Activated CD8-positive, alpha-beta memory T cell treated with anti-CD3 and anti-CD28 coated beads, Interleukin-2, amount 50 U/mL, for 24 hours (primary cell): Measurements from ENCODE around the gene C20orf204.

Experiments
- DNase-seq: peaks from one replicate; pipeline ENCODE4 v3.0.0-alpha.2; 2020; ENCODE audit errors: extremely low read depth

C20orf204 gene

DNA sequence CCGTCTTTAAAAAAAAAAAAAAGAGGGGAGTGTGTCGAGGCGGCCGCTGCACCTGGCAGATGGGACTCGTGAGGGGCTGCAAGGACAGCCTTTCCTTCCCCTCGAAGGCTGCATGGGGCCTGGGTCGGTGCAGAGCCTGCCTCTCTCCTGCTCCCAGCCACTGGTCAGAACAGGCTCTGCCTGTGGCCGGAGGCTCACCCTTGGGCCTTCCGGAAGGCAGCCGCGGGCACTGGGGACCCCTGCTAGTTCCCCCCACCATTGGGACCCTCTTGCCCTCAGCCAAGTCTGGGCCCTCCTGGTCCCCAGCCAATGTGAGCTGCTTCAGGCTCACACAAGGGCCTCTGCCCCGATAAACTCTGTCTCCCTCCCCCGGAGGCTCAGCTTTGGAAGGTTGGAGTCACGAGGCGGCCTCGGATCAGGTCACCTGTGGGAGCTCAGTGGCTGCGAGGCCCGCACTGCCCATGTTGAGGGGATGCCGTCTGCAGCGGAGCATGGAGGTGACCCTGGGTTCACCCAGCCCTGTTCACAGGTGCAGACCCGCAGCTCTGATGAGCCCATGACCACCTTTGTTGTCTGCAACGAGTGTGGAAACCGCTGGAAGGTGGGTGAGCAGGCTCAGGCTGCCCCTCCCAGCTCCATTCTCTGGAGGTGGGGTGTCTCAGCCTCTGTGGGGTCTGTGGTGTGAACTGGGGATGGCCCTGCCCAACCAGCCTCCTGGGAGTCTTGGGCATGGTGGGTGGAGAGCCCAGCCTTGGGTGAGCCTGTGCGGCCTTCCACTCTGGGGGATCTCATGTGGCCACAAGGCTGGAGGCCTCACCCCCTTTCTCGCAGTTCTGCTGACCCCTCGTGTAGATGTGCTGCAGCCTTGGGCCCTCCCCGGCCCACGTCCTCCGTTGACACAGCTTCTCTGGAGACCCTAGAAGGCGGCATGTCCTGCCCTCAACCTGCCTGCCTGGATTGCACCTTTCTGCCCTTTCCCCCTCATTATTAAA lies 35.7 kb downstream of the C20orf204 start:
- no peak for DNase-seq

DNA sequence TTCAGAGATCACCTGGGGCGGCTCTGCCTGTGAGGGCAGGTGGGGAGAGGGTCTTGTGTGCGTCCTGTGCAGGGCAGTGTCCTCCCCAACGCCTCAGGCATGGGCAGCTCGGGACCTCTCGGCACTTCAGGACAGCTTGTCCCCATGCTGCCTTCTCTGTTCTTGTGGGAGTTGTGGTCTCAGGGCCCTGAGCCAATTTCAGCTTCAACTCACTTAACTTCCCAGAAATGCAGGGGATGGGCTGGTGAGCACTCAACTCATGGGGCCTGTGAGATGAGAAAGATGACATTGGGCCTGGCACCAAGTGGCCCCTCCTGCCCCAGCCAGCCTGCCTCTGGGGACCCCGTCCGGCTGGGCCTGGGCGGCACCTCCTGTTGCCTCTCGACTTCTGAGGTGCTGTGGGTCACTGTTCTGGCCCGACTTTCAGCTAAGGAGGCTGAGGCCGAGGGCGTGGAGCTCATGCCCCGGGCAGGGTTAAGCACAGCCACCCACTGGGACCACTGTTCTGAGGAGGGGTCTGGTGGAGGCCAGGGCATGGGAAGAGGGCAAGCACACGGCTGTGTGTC lies 36.6 kb downstream of the C20orf204 start:
- DNase-seq: no peak

DNA sequence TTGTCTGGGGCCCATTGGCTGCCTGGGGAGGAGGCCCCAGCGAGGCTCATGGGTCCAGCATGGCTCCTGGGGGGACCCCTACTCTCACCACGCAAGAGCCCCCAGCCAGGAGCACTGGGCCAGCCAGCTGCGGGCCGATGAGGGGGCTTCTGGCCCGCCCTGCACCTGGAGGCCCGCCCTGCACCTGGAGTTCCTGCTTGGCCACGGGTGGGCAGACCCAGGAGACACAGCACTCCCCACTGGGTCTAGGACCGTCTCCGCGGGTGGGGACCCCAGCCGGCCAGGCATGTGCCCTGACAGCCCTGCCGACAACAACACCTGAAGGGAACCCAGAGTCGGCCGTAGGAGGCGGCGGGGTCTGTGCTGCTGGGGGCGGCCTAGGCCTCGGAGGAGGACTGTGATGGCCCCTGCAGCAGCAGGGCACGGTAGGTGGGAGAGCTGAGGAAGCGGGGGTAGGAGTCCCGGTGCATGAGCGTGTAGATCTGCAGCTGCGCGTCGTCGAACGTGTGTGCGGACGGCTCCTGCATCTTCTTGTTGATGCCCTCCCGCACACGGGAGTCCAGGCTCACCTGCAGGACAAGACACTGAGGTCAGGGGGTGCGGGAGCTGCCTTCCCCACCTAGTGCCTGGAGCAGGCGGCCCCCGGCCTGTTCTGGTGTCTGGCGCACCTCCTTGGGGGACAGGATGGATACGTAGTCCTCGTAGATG lies 37.6 kb downstream of the C20orf204 start:
- DNase-seq: no peak

DNA sequence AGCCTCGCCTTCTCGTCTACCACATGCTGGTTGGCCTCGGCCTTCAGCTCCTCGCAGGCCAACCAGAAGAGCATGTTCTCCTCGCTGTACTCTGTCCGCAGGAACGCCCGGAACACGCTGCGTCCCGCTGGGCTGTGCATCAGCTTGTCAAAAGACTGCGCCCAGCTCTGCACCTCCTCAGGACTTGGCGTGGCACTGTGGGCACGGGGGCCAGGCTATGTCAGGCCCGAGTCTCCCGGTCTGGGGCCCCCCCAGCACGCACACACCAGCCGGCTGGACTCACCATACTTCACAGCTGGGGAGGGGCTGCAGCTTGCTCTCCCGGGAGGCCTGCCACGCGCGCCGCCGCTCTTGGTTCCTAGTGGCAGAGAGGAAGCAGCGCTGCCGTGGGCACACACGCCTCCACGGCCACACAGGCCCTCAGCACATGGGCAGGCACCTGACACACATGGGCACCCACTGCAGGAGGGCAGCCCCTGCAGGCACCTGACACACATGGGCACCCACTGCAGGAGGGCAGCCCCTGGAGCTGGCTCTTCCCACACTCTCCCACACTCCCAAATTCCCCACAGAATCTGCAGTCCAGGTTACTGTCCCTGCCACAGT lies 38.3 kb downstream of the C20orf204 start:
- no peak for DNase-seq

DNA sequence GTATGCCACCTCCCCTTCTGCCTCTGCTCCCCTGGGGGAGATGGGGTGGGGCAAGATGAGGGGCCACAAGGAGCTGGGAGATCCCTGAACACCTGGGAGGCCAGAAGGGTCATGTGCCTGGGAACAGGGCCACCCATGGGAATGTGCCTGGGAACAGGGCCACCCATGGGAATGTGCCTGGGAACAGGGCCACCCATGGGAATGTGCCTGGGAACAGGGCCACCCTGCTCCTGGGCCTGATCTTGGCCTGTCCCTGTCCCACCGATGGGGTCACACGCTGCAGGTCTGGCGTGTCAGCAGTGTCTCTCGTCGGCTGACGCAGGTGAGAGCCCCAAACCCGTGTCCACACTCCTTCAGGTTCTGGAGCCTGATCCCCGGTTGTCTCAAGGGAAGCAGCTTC lies 39.0 kb downstream of the C20orf204 start:
- no peak for DNase-seq

DNA sequence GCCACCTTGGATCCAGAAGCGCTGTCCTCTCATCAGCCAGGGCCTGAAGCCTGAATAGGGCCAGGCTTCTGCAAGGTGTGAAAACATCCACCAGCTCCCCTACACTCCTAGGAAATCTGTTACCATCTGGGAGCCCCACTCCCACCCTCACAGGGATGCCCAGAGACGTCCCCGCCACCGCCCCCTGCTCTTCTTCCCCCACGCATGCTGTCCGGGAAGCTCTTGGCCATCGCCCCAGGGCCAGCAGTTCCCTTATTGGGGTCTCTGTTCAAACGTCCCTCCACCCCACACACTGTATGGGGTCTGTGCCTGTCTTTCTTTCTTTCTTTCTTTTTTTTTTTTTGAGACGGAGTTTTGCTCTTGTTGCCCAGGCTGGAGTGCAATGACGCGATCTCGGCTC lies 39.6 kb downstream of the C20orf204 start:
- DNase-seq: no peak

DNA sequence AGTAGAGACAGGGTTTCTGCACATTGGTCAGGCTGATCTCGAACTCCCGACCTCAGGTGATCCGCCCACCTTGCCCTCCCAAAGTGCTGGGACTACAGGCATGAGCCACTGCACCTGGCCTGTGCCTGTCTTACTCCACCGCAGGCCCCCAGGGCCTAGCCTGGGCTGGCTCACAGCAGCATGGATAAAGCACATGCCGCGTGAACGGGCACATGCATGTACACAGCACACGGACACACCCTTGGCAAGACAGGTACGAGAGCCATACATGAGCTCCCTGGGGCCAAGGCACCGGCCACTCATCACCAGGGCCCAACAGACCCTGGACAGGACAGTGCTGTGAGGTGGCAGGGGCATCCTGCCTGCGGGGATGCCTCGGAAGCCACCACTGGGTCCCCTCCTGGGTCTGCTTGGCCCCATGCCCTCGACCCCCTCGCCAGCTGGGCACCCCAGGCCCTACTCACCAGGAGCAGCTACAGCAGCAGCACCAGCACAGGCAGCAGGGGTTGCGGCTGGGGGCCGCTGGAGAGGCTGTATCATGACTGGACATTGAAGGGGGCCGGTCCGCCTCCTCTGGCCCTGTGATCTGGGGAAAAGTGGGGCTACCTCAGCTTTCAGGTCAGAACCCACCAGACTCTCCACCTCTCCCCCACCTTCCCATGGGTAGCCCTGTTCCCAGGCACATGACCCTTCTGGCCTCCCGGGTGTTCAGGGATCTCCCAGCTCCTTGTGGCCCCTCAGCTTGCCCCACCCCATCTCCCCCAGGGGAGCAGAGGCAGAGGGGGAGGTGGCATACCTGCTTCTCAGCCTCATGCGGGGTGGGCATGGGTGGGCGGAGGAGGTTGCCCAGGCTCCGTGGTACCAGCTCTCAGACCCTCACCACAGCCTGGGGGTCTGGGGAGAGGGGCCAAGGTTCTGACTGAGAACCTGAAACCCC lies 40.3 kb downstream of the C20orf204 start:
- DNase-seq: no peak

DNA sequence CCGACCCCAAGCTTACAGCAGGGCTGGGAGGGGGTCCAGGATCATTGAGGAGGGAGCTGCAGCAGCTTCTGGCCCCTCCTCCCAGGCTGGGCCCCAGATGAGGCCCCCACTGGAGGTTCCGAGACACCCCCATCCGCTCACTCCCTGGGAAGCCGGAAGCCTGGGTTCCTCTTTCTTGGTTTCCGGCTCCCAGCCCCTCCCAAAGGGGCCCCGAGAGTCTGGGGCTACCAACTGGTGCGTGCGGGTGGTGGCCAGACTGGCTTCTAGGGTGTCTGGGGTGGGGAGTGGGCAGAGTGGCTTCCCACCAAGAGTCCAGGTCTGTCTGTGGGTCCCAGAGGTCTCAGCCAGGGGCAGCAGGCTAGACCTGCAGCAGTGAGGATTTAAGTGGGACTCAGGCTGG lies 41.1 kb downstream of the C20orf204 start:
- no peak for DNase-seq

DNA sequence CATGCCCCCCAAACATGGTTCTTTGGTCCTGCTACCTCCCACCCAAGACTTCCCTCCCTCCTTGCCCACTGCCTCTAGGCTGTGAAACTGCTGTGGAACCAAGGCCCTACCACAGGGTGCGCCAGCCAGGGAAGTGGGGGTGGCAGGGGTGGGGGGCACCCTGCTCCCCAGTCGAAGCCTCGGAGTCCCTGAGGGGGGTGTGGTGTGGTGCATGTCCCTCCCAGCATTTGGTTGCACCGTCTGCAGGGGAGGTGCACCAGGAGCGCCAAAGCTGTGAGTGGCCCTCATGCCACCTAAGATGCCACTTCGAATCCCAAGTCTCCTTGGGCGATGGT lies 41.5 kb downstream of the C20orf204 start:
- no peak for DNase-seq

DNA sequence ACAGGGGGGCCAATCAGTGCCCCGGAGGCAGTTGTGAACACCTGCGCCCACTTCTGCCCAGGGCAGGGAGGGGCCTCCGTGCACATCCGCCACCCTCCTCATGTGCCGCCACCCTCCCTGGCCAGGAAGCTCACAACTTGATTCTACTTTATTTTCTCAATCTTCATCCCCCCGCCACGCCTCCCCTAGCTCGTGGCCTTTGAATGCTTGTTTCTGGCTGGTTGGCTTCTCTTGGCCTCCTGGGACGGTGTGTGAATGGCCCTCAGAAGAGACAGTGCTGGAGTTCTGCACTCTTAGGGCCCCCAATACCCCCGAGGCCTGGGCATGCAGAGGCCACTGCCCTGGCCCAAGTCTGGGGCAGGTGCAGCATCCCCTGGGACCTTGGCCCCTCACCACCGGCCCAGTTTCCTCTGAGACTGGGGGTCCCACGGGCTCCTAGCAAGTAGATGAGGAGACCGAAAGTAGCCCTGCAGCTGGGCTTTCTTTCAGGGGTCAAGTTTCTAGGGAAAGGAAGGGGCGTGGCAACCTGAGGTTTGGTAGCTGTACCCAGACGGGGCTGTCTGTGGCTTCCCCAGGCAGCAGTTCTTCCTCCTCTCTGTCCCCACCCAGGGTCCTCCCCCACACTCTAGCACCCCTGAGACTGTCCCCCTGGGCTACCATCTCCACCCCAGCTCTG lies 42.0 kb downstream of the C20orf204 start:
- no peak for DNase-seq

DNA sequence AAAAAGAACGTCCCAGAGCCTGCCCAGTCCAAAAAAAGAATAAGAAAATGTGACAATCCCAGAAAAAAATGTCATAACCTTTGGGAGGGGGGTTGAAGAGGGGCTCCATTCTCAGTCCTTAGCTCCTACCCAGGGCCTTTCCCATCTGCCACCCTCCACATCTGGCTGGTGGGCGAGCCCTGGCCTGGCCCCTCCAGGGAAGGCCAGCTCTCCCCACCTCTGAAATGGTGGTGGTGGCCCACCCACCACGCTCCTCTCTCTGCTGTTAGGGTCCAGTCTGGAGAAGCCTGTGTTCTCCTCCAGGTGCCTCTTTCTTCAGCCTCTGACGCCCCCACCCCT lies 42.9 kb downstream of the C20orf204 start:
- DNase-seq: no peak

DNA sequence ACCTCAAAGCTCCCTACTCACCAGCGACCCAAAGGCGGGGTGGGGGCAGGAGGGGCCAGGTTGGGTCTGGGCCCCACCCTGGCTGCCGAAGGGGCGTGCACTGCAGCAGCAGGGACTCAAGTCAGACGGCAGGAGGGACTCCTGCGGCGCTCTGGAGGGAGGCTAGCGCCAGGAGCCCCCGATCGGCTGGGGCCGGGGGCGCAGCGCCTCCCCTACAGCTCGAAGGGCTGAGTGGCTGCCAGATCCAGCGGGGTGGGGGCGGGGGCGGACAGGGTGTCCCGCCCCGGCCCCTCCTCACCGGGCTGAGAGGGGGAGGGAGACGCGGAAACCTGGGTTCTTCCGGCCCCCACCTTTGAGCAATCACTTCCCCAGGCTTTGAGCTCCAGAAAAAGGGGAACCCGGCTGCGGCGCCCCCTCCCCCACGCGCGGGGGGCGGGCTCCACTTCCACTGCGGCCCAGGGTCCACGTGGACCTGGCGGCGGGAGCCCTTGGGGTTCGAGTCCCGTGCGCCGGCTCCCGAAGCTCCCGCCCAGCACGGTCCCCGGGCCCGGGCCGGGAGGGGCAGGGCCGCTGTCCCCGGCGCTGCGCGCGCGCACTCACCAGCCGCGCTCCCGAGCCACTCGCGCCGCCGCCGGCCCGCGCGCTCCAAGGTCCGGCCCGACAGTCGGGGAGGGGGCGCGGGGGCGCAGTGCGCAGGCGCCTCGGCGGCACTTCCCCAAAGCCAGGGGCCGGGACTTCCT lies 43.5 kb downstream of the C20orf204 start, which contains the start of gene RGS19:
Gene RGS19, minus strand, starts transcription at position 246 of the 740 bp plus-strand sequence. CDS start 2,632 bp downstream, outside the sequence.
- no peak for DNase-seq

DNA sequence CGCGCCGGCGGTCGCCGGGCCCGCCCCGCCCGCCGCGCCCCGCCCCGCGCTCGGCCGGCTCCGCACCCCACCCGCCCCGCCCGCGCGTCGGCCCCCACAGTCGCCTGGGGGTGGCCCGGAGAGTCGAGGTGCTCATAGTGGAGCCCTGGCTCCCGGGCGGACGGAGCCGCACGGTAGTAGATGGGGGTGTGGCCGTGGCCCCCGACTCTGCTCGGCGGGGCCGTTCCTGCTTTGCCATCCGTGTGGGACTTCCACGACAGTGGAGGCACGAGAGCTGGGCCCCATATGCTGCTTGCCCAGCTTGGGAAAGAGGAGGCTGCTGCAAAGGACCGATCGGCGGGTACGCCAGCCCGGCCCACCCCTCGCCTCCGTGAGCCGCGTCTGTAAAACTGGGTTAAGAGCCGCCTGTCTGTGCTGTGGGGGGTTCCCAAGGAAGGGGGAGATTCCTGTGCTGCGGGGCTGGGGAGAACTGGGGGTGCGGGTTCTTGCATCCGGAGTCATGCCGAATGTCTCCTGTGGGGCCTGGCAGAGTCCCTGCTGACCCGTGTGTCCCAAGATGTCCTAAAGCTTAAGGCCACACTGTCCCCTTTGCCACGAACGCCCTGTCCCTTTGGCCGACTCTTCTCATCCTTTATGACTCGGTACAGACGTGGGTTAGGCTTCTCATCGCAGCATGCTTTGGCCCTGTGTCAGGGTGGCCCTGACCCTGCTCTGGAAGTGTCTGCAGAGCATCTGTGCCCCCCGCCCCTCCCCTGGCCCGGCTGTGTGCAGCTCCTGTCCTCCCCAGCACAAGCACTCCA lies 44.2 kb downstream of the C20orf204 start, which contains the start of gene OPRL1:
Gene OPRL1, plus strand, starts transcription at position 70 of the 800 bp plus-strand sequence. CDS start 12,639 bp downstream, outside the sequence.
- no peak for DNase-seq

DNA sequence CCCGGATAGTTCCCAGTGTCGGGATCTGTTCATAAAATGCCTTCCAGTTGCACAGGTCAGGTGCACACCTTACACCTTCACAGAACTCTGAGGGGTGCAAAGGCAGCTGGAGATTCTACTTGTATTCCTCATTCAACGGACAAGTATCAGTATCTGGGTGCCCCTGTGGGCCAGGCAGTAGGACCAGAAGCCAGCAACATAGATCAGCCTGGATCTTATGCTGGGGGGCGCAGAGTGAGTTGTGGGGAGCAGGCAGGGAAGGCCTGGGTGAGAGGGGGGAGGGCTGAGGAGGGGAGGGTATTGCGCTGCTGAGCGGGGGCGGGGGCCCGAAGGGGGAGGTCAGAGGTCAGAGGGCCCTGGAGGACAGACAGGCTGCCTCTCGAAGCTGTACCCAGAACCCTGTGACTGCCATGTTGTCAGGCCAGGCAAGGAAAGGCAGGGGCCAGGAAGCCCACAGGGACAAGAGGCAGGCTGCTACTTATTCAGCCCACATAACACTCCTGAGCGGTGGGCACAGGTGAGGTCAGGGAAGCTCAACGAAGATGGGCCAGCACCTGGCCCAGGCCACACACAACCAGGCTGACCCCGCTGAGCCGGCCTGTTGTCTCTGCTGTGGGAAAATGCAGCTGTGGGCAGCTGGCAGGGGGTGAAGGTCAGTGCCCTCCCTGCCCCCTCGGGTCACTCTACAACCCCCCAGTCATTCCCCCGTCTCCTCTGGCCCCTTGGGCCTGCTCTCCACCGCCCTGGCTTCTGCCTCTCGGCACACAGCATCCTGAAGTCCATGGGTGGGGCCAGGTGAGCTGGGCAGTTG lies 45.0 kb downstream of the C20orf204 start:
- DNase-seq: no peak

DNA sequence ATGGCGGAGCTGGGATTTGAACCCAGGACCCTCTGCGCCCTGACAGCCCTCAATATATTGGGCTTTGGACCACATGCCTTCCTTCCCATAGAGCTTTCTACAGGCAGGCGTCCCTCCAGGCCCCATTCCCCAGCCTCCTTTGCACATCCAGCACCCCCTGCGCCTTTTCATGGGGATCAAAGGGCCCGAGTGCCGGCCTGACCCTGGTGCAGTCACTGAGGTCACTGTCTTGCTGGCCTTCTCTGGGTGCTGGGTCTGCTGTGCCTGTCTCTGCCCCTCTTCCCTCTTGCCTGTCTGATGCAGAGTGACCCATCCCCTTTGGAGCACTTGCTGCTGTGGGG lies 45.6 kb downstream of the C20orf204 start:
- DNase-seq: no peak

DNA sequence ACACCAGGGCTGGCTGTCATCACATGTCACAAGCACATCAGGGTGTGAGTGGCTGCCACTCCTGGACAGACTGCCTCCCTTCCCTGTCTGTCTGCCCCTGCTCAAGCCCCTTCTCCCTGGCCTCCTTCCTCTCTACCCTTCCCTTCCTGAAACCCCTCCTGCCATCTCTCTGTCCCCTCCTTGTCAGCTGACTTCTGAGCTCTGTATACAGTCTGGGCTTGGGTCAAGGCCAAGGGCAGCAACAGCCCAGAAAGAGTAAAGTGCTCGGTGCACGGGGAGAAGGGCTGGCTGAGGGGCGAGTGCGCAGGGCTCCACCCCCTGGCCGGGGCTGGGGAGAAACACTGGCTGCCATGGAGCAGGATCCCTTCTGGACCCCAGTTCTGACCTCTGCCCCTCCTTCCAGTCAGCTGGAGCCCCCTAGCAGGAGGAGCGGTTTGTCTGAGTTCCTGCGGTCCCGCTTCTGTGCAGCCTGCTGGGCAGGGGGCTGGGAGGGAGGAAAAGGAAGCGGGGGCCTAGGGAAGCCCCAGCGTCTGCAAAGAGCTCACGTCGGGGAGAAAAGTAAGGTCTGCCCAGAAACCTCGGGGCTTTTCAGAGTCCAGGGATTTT lies 46.2 kb downstream of the C20orf204 start:
- no peak for DNase-seq

DNA sequence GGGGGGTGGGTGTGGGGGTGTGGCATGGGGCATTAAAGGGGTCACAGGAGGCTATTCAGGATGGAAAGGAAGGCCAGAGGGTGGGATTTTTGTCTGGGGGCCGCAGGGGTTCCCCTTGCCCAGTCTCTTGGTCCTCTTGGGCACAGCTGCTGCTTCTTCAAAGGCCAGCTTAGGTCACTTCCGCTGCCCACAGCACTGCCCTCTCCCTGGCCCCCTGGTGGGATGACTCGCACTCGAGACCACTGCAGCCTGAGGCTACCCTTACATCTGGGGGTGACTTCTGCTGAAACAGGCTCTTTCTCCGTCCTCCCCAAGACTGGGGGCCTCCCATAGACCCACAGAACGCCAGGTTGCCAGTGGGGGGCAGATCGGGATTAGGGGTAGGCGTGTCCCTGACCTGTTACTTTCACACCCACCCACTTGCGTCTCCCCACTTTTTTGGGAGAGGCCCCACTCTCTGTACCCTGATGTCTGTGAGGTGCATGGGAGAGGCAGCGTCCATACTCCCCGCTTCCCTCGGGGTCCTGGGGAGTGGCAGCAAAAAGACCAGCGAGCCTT lies 46.9 kb downstream of the C20orf204 start:
- no peak for DNase-seq
